DMS53 treated with DMSO at 0.1 percent for 48 hours (cell line): ENCODE data around the gene ALPL.
"Not testable (repeated sequence)": the region's sequence is repeated elsewhere in the genome, so short reads cannot be mapped to it uniquely, and the experiment has no call there.

ENCODE experiments used
- DNase-seq: peaks from one replicate; lab custom pipeline; 2025; ENCODE audit not compliant: unreplicated experiment; lab: John Stamatoyannopoulos, UW

Gene ALPL

DNA sequence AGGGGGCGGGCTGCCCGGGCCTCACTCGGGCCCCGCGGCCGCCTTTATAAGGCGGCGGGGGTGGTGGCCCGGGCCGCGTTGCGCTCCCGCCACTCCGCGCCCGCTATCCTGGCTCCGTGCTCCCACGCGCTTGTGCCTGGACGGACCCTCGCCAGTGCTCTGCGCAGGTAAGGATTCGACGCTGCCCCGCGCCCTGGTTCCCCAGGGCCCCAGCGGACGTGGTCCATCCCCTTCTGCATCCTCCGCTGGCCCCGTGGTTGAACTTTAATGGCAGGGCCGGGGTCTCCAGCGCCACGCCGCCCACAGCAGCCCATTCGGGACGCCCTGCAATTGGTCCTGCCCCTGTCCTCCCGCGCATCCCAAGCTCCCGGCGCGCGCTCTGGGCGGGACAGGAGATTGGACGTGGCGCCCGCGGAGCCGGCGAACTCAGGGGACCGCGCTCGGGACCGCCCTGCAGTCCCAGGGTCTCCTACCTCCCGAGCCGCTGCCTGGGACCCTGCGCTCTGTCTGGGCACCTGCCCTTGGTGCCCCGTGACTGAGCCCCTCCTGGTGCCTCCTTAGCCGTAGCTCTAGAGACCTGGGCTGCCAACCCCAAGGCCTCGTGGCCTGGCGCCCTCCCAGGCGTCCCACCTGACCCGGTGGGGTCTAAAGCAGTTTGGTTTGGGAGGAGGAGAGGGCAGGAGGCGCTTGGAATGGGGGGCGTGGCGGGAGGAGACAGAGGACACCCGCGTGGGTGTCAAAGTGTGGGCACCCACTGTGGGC is at the start of gene ALPL:
TSS of gene ALPL (plus strand) at position 73 of the 762 bp plus-strand sequence. CDS start 44,659 bp downstream, outside the sequence.
- DNase-seq: no peak

DNA sequence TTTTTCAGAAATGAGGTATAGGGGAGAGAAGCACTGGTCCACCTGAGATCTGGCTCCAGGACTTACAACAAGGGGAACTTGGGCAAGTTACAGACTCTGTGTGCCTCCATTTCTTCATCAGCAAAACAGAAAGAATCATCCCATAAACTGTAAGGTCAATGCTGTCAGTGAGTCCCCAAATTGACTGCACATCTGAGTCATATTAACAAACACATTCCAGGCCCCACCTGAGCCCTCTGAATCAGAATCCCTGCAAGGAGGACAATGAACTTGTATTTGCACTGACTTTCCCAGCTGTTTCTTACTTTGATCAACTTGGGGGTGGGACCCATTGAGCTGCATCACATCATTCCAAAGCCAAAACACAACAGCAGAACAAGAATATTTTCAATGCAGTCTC is 44.1 kb upstream of the ALPL start:
- DNase-seq: not testable (repeated sequence)

DNA sequence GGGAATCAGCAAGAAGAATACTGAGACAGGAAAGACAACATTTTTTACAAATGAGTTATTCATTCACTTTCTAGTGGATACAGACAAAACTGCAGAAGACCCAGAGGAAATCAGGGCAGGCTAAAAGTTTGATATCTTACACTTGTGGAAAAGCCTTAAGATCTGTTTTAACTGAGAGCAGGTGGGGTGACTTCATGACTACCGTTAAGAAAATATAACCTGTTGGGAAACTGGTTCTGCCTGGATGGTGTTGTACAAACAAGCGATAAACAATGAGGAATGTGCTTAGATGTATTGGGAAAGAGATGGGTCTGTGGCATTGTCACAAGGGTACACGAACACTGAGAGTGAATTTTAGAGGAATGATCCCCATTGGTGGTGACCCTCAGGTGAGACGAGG is 41.3 kb upstream of the ALPL start:
- not testable (repeated sequence) for DNase-seq

GRCh38 chr1:21468599-21468998 is 40.6 kb upstream of the ALPL start:
- no peak for DNase-seq

DNA sequence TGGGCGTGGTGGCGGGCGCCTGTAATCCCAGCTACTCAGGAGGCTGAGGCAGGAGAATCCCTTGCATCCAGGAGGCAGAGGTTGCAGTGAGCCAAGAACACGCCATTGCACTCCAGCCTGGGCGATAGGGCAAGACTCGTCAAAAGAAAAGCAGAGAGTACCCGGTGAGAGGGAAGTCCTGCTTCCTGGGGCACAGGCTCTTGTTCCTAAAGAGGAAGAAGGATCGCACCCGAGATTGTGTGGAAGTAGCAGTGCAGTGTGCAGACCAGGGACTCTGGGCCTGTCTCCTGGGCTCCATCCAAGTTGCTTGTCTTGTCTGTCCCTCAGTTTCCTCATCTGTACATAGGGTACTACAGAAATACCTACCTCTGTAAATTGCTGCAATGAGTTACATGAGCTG is 39.6 kb upstream of the ALPL start:
- DNase-seq: no peak

DNA sequence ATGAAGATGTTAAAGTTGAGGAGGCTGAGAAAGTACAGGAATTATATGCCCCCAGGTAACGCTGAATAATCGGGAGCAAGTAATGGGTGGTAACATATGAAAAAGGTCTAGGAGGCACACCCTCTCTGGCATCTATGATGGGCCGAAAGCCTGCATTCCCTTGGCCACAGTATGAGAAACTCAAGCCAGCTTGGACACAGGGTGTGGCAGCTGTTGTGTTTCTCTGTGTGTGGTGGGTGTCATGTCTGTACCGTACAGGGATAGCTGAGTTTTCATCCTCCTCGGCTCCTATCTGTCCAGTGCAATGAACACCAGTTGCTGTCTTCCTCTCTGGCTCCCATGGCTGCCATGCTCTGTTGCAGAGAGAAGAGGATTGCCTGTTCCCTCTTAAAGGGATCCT is 36.4 kb upstream of the ALPL start:
- no peak for DNase-seq

DNA sequence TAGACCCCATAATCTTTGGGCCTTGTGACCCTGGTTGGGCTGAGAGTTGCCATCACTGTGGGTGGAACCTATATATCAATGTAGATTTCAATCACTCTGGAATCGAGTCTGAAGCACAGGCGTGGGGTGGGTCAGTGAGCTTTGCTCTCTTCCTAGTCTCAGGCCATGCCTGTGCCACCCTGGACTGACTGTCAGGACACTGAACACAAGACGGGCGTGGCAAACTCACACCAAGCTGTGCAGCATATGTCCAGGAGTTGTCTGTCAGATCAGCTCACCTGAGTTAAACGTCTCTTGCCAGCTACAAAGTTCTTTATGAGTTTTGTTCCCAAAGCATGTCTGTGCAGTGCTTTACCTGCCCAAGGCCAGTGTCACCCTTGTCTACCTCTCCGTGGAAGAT is 30.9 kb upstream of the ALPL start:
- DNase-seq: no peak

DNA sequence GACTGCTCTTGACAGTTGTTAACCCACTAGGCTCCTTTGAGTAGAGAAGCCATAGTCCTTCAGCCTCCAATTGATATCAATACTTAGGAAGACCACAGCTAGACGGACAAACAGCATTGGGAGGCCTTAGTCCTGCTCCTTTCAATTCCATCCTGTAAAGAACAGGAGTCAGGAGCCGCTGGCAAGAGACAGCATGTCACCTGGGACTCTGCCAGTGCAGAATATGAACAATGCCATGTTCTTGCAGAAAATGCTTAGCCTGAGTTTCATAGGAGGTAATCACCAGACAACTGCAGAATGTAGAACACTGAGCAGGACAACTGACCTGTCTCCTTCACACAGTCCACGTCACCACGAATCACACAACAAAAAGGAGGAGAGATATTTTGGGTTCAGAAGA is 25.3 kb upstream of the ALPL start:
- DNase-seq: not testable (repeated sequence)

- no peak for DNase-seq
Measured at GRCh38 chr1:21489146-21489545, 20.1 kb upstream of the ALPL start.

GRCh38 chr1:21490774-21491487 is 18.3 kb upstream of the ALPL start:
- peak; percentile 7 for DNase-seq

- DNase-seq: no peak
Measured at GRCh38 chr1:21491488-21492355, 17.5 kb upstream of the ALPL start.

DNA sequence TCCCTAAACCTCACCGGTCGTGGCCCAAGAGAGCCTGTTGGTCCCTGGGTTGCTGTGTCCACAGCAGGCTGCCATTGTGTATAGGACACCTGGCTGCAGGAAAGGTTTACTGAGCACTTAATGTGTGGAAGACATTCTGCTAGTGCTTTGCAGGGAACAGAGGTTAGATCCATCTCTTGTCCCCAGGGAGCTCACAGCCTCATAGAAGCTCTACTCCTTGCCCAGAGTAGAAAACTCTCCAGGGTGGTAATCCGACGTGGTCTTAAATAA is 16.9 kb upstream of the ALPL start:
- DNase-seq: no peak

DNA sequence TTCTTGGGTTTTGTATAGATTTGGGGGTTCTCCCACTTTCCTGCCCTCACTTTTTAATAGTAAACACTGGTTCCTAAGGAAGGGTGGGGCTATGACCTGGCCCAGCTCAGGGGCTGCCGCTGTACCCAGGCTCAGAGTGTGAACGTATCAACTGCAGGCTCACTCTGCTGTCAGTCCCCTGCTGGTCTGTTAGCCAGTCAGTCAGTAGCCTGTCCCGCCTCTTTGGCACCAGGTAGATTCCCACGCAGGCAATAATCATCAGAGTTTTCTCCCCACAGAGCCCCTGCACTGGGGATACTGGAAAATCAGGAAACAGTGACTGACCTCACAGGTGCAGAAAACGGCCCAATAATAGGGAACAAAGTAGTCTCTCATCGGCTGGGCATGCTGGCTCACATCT is 15.0 kb upstream of the ALPL start:
- no peak for DNase-seq

DNA sequence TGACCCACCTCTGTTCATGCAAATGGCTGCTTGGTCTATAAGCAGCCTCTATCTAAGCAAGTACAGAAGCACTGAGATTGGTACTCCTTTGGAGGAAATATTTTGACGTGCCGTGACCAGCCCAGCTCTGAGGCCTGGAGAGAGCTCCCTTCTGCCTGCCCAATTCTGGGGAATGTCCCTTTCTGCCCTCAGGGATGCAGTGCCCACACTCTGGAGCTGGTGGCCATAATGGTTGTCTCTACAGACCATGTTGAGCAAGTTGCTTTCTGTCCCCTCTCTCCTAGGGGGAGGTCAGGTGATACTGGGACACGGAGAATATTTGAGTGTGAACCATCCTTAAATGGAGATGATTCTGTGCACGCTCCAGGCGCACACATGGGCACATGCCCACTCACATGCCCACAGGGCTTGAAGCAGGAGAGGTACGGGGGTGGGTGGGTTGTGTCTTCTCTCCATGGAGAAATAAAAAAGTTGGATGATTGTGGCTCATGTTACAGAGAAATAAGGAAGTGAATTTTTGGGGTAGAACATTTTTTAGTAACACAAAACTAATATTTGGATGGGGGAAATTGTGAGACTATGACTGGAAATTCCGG is 13.9 kb upstream of the ALPL start:
- no peak for DNase-seq

DNA sequence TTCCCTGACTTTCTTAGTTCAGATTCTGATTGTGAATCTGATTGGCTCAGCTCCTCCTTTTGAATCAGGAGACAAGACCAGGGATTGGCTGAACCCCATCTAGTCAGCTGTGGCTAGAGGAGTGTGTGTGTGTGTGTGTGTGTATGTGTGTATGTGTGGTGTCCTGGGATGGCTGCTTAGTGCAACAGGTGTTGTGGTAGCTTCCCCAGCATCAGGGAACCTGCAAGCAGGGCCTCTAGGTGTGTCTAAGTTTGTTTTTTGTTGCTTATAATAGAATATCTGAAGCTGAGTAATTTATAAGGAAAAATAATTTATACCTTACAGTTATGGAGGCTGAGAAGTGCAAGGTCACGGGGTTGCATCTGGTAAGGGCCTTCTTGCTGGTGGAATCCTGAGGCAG is 13.2 kb upstream of the ALPL start:
- DNase-seq: no peak

DNA sequence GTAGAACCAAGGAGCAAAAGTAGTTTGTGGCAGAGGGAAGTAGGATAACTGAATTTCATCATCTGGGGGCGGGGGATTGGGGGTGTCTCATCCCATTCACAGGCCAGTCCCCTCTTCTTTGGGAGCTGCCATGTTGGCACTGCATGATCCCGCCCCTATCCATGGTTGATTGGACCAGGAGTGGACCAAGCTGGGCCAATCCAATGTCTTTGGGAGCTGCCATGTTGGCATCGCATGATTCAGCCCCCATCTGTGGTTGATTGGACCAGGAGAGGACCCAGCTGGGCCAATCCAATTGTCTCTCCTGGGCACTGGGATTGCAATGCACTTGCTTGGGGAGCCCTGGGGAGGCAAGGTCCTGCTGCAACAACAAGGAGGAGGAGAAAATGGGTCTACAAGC is 12.3 kb upstream of the ALPL start:
- DNase-seq: no peak

DNA sequence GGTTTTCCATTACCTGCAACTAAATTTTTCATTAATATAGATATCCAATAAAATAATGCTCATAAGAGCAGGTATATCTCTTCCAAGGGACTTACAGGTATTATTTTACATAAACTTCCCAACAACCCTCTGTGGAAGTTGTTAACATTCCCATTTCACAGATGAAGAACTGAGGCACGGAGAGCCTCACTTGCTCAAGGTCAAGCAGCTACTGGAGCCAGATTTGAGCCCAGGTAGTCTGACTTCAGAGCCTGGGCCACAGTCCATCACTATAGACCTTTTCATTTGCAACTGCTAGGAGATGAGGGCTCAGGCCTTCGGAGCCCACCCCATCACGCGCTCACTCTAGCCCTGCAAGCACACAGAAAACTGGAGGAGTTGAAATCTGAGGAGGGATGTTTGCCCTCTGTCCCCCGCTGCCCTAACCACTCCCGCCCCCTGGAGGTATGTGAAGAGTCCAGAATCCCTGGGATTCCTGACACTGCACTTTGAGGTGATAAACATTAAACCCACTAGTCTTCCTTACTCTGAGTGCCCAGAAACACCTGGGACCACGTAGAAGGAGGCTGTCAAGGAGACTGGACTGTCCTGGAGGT is 11.7 kb upstream of the ALPL start:
- DNase-seq: no peak

DNA sequence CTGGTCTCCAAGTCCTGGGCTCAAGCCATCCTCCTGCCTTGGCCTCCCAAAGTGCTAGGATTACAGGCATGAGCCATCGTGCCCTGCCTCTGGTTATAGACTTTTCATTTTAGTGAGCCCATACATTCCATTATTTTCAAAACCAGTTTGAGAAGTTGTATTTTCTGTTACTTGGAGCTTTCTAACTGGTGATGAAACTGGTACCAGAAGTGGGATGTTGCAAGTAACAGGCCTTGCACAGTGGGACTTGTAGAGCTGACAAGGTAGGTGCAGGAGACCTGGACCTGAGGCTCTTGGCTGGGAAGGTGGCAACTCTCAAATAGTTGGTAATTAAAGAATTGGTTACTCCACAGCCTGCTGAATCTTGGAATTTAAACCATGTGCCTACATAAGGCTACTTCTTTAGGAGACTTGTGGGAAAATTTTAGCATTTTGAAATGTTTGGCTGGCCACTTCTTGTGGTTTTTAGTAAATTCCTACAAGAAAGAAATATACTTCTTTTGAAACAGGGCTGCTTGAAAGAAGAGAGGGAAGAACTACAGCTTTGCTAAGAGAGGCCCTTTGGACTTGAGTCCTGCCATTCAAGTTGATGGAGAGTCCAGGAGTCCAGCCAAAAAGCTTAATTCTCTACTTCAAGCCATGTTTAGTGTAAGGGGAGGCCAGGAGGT is 9.8 kb upstream of the ALPL start:
- no peak for DNase-seq

- DNase-seq: no peak
Measured at GRCh38 chr1:21503706-21504377, 5.4 kb upstream of the ALPL start.

- DNase-seq: no peak
Measured at GRCh38 chr1:21506804-21507203, 2.4 kb upstream of the ALPL start.
